NCI-H345 (cell line): Measurements from ENCODE around the gene PAOX.

Experiments used
- DNase-seq: peaks from one replicate; lab custom pipeline; 2025; lab: John Stamatoyannopoulos, UW

PAOX gene

DNA sequence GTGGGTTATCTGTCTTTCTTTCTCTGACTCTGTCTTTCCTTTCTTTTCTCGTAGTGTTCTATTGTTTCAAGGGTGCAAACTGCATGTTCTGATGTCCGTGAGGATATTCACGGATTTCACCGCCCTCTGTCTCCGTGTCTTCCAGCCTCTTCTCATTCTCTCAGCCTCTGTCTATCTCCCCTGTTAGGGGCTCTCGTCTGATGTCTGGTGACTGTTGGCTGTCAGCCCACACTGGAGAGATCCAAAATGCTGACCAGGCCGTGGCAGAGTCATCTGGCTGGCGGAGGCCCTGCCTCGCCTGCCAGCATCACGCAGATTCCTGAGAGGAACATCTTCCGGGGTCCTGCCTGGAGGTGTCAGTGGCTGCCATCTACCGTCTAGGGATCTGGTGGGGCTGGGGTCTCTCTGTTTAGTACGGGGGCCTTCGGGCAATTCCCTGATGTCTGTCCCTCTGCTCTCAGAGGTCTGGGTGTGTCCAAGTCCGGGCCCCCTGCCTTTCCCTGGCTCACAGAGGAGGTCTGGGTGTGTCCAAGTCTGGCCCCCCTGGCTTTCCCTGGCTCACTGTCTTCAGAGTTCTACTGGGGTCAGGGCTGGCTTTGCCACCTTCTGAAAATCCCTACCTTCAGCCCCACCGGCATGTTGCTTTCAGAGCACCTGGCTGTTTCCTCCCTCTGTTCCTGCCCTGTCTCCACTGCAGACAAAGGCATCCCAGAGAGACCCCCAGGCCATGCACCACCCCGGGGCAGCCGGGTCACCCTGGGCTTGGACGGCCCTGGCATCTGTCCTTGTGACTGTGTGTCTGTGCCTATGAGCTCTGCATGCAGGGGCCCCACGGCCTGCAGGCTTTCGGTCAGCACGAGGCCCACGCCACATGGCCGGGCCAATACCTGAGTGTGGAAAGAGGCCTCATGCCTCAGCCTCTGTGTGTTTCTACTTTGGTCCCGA is 60.7 kb downstream of the PAOX start:
- DNase-seq: no peak

- no peak for DNase-seq
These were observed 61.7 kb downstream of the PAOX start for GRCh38 chr10:133440633-133441285.
